ENCODE results near the gene DNAH2.
A peak's percentile ranks its signal among the peaks of the same experiment; 100 is the strongest.
"Not testable (repeated sequence)": the region's sequence is repeated elsewhere in the genome, so short reads cannot be mapped to it uniquely, and the experiment has no call there.

DNAH2 gene

DNA sequence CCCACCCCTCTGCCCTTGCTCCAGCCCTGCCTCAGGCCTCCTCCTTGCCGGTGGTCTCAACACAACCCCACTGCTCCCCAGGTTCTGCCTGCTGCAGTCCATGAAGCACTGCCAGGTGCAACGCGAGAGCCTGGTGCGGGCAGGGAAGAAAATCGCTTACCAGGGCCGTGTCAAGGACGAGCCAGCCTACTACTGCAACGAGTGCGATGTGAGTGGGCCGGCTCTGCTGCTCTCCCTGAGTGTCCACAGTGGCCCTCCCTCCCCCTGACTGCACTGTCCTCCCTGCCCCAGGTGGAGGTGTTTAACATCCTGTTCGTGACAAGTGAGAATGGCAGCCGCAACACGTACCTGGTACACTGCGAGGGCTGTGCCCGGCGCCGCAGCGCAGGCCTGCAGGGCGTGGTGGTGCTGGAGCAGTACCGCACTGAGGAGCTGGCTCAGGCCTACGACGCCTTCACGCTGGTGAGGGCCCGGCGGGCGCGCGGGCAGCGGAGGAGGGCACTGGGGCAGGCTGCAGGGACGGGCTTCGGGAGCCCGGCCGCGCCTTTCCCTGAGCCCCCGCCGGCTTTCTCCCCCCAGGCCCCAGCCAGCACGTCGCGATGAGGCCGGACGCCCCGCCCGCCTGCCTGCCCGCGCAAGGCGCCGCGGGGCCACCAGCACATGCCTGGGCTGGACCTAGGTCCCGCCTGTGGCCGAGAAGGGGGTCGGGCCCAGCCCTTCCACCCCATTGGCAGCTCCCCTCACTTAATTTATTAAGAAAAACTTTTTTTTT is 135.6 kb downstream of the DNAH2 start:
- no peak for DNase-seq

GRCh38 chr17:7853691-7854038 is 136.1 kb downstream of the DNAH2 start:
- no peak for DNase-seq

- DNase-seq = no peak
These were observed 136.7 kb downstream of the DNAH2 start for GRCh38 chr17:7854078-7854777.

DNA sequence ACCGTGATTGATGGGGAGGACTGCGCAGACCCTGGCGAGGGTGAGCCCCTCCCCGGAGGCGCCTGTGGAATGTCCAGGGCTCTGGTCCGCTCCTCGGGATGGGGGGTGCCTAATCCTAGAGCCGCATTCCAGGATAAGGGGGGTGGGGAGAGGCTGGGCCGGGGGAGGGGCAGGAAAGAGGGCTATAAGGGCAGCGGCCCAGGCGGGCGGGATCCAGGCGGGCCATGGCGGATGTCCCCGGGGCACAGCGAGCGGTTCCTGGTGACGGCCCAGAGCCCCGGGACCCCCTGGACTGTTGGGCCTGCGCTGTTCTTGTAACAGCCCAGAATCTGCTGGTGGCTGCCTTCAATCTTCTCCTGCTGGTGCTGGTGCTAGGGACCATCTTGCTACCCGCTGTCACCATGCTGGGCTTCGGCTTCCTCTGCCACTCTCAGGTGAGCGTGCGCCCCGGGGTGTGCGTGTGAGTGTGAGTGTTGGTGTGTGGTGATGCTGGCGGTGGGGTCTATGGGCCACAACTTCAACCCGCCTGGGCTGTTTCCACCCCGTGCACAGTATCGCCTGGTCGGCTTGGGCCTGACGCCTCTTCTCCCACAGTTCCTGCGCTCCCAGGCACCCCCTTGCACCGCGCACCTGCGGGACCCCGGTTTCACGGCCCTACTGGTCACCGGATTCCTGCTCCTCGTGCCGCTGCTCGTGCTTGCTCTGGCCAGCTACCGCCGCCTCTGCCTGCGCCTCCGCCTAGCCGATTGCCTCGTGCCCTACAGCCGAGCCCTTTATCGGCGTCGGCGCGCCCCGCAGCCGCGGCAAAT is 137.5 kb downstream of the DNAH2 start, which contains the start of gene TMEM88:
Gene TMEM88, plus strand, starts transcription at position 216 of the 809 bp plus-strand sequence. Its CDS starts 9 bp downstream, at position 225.
- DNase-seq = no peak

DNA sequence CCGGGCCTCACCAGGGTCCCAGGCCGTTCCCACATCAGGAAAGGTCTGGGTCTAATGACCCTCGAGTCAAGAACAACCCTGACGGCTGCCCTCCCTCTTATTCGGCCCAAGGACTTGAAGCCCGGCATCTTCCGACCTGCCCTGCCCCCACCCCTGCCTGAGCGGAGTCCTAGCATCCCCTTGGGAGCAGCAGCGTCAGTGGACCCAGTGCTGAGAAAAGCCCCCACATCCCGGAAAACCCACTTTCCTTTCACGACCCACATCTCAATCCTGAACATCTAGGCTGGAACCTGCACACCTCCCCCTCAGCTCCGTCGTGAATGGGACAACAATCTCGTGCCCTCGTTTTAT is 138.1 kb downstream of the DNAH2 start:
- no peak for DNase-seq

DNA sequence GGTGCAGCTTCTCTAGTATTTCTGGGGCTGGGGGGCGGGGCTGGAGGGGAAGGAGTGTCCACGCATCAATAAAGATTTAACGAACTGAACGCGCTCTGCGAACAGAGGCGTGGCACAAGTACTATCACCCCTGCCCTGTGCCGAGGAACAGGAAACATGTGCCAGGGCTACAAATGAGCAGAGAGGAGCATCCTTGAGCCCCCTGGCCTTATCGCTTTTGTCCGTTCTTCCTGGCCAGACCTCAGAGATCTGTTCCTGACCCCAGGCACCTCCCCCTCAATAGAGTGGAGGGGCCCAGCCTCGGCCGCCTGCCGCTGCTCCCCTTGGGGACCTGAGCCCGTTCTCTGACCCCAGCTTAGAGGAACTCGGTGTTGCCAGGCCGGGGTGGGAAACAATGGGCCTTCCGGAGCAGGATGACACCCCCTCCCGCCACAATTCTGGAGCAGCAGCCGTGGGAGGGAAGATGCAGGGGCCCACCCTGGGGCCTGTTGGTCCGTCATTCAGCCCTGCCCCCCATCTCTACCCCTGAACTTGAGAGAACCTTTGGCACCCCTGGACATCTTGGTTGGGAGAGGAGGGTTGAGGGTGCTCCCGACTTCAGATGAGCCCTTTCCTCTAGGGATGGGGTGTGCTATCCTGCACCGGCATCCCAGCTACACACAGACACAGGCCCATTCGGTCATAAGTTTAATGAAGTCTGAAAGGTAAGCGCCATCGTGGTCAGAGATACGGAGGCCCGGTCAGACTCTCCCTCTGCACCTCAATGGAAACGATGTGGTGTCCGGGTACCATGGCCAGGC is 138.7 kb downstream of the DNAH2 start:
- peak; percentile 24 to 27 for DNase-seq

DNA sequence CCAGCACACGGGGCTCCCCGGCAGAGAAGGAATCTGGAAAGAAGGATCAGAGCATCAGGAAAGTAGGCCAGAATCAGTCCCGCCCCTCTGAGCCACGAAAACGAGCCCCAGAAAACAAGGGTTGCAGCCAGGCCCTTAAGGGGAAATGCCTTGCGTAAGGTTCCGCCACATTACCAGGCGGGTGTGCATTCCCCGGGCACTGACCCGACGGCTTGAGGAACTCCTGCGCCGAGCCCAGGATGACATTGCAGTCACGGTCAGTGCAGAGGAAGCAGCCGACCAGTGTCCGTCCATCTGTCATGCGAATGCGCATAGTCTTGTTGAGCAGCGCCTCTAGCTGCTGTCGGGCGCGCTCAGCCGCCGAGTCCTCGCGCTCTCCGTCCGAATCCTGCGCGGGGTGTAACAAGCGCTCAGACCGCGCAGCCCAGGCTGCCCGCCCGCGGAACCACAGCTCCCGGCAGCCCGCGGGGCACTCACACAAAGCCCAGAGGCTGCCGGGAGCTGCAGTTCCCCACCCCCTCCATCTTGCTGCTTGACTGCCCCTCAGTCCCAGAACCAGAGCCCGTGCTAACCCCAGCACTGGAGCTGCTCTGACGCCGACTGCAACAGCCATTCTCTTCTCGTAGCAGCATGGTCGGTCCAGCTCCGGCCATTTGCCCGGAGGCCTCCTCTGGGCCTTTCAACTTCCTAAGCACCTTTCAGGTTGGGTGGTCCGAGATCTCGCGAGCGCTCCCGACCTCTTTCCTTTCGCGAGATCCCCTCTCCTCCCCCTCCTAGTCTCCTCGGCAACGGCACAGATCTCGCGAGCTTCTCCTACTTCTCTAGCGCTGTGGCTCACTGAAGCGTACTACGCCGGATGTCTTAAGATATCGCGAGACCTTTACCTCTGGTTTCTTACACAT is 139.5 kb downstream of the DNAH2 start, which contains the start of gene NAA38:
Gene NAA38, minus strand, starts transcription at position 749 of the 902 bp plus-strand sequence. Its CDS starts 96 bp downstream, at position 653.
- peak; percentile 99 to 100 for DNase-seq

GRCh38 chr17:7857713-7858521 is 140.4 kb downstream of the DNAH2 start, which contains the start of gene CYB5D1:
Gene CYB5D1, plus strand, starts transcription at chr17:7858003. Its CDS starts 132 bp downstream, at chr17:7858135.
- peak; percentile 97 to 98 for DNase-seq

DNA sequence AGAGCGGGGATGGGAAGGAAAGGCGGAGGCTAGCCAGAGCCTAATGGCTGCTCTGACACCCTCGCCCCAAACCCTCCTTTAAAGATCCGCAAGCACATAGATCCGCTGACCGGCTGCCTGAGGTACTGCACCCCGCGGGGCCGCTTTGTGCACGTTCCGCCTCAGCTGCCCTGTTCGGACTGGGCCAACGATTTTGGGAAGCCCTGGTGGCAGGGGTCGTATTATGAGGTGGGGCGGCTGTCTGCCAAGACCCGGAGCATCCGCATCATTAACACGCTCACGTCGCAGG is 140.9 kb downstream of the DNAH2 start:
- DNase-seq = peak; percentile 45 to 74

DNA sequence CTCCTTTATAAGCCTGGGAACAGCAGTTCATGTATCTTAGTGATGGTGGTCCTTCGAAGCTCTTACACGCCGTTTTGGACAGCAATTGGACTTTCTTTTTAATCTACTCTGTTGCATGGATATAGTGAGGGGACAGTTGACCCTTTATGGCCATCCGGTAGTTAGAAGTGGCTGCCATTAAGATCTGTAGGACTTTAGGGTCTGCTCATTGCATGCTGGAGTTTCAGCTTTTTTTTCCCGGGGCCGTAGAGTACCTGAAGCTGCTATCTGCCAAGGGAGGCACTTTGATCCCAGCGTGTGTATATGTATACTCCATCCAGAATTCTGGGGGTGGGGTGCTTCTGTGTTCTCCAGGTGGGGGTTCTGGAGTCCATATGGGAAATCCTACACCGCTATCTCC is 141.5 kb downstream of the DNAH2 start:
- no peak for DNase-seq

DNA sequence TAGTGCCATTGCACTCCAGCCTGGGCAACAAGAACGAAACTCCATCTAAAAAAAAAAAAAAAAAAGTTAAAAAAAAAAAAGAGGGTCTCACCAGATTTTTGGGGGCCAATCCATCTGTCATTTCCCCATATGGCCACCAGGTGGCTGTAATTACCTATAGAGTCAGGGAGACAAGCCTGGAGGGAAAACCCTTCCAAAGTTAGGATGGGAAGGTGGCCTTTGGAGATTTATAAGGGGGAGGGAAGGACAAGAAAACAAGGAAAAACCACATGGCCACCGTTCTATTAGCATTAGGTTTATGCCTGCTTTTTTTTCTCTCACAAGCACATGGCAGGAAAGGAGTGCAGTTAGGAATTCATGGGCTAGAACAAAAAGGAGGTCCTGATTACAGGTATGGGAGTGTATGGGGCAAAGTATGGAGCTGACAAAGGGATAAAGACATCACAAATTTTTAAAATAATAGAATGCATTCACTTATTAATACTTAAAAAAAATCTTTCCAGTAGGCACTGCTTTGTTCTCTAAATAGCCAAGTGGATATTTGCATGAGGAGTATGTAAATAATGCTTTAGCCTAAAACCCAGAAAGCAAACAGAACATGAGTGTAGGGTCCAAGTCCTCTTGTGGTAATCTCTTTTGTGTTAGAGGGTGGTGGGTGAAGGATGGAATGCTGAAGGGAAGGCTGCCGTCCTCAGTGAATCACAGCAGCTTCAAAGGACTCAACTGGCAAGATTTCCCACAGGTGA is 145.3 kb downstream of the DNAH2 start:
- DNase-seq = peak; percentile 47 to 61

GRCh38 chr17:7864384-7864783 is 146.8 kb downstream of the DNAH2 start:
- not testable (repeated sequence) for DNase-seq

GRCh38 chr17:7864995-7865650 is 147.6 kb downstream of the DNAH2 start:
- DNase-seq = no peak

GRCh38 chr17:7867881-7868329 is 150.4 kb downstream of the DNAH2 start:
- DNase-seq = no peak

GRCh38 chr17:7873051-7873450 is 155.5 kb downstream of the DNAH2 start:
- no peak for DNase-seq

DNA sequence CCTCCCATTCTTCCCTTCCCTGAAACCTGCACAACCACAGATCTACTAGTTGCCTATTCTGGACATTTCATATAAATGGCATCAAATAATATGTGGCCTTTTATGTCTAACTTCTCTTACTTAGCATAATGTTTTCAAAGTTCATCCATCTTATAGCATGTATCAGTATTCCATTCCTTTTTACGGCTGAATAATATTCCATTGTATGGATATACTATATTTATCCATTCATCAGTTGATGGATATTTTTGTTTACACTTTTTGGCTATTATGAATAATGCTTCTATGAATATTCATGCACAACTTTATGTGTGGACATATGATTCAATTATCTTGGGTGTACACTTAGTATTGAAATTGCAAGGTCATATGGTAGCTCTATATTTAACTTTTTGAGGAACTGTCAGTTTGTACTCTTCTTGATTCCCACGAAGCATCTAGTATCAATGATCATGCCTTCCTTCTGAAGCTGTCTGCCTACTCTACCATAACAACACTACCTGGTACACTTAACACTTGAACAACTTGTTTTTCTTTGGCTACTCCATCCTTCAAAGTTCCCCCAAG is 158.3 kb downstream of the DNAH2 start:
- no peak for DNase-seq

DNA sequence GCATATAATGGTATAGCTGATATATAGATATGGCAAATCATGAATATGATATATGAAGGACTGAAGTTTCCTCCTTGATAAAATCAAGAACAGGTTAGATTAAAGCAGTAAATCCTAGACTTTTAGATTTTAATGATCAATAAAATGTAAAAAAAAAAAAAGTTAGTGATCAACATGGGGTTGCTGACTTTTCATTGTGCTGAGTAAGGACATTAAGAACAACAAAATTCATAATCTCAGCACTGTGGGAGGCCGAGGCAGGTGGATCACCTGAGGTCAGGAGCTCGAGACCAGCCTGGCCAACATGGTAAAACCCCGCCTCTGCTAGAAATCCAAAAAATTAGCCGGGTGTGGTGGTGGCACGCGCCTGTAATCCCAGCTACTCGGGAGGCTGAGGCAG is 160.7 kb downstream of the DNAH2 start:
- DNase-seq = no peak

DNA sequence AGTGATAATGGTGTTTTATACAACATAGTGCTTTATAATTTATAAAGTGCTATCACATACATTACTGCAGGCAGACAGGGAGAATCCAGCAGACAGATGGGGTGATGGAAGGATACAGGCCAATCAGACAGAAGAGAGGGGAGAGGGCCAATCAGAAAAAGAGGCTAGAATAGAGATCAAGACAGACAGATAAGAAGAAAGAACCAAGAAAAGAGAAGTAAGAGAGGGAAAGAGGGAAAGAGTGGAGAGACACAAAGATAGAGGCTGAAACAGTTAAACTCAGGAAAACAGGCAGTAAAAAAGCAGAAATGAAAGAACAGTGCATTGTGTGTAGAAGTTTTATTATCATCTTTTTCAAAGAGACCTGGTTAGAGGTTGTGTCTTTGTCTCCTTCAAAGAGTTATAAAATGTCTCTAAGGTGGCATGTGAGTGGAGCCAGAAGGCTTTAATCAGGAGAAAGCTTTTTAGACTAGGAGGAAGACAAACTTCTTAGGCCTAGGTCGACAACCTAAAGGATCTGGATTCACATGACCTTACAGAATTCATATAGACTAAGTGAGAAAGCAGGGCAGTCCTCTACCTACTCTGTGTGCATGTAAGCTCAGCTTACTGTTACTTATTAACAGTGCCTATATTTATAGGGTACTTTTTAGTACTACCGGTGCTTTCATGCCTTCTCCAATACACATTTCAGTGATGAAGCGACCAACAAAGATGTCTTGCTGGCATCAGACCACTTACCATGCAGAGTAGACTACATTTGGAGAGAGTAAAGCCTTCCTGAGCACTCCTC is 162.7 kb downstream of the DNAH2 start:
- no peak for DNase-seq
